OCI-LY3 (cell line): ENCODE data around the gene ZBTB11.

Experiments used
- H2AFZ ChIP-seq: fragments of 200-600, 300-600 bp; shearing (Covaris generic); 2 replicates; pipeline ENCODE4 v1.6.0; 2014; ENCODE audit warnings: antibody characterized with exemption, low read depth, low read length
- H3K27ac ChIP-seq: fragments of 200-600, 300-600 bp; sonication (generic); 2 replicates; pipeline ENCODE4 v1.5.1; 2014; ENCODE audit warnings: mild to moderate bottlenecking, low read length, moderate library complexity, mixed read lengths
- H3K27me3 ChIP-seq: fragments of 200-600, 300-600 bp; sonication (generic); 2 replicates; pipeline ENCODE4 v1.6.1; 2014; ENCODE audit warnings: low read depth, low read length, mixed read lengths
- H3K36me3 ChIP-seq: fragments of 200-600, 300-600 bp; sonication (generic); replicated peaks from 2 replicates; pipeline ENCODE3; 2014; ENCODE audit warnings: low read depth, low read length, mixed read lengths
- H3K4me1 ChIP-seq: fragments of 300-600, 200-600 bp; sonication (generic); 2 replicates; pipeline ENCODE4 v1.6.1; 2014; ENCODE audit warnings: low read length, mixed read lengths
- H3K4me2 ChIP-seq: fragments of 200-600, 300-600 bp; sonication (generic); 2 replicates; pipeline ENCODE4 v1.6.1; 2014; ENCODE audit warnings: low read length, mixed read lengths
- H3K4me3 ChIP-seq: fragments of 300-600, 200-600 bp; sonication (generic); 2 replicates; pipeline ENCODE4 v1.5.1; 2014; ENCODE audit warnings: antibody characterized with exemption, mild to moderate bottlenecking, low read length, moderate library complexity
- H3K79me2 ChIP-seq: fragments of 300-600, 200-600 bp; shearing (Covaris generic); 2 replicates; pipeline ENCODE4 v1.6.1; 2014; ENCODE audit warnings: mild to moderate bottlenecking, low read length, mixed read lengths
- H3K9ac ChIP-seq: fragments of 300-600, 200-600 bp; shearing (Covaris generic); 2 replicates; pipeline ENCODE4 v1.6.0; 2014; ENCODE audit warnings: mild to moderate bottlenecking, low read length, moderate library complexity
- H3K9me3 ChIP-seq: fragments of 200-600, 300-600 bp; shearing (Covaris generic); 2 replicates; pipeline ENCODE4 v1.6.1; 2014; ENCODE audit warnings: low read length, mixed read lengths; ENCODE audit not compliant: insufficient read depth
- H4K20me1 ChIP-seq: fragments of 200-600, 300-600 bp; sonication (generic); 2 replicates; pipeline ENCODE4 v1.6.1; 2016; ENCODE audit warnings: low read length, mixed read lengths; ENCODE audit not compliant: insufficient read depth
- CTCF ChIP-seq: fragments of 200-600, 300-600 bp; sonication (generic); IDR thresholded peaks from 2 replicates; pipeline ENCODE4 v1.5.1; 2014; ENCODE audit warnings: antibody characterized with exemption, low read length, low read depth
- EZH2phosphoT487 ChIP-seq: fragments of 200-600 bp; shearing (Covaris generic); IDR thresholded peaks from 2 replicates; pipeline ENCODE4 v1.6.1; 2018; ENCODE audit warnings: antibody characterized with exemption, mixed run types, low read depth

ZBTB11 gene

GRCh38 chr3:101603184-101603583, 73.7 kb downstream of the ZBTB11 start:
- no peak overlapping the region for H3K27ac ChIP-seq
- no peaks in the 10 kb centered on the region for H3K4me1 ChIP-seq
- no peaks in the 10 kb centered on the region for H3K9me3 ChIP-seq
- no peak overlapping the region for H3K4me3 ChIP-seq
- 0 out of 2 replicates have a peak, but pooled peaks cover 2% of the 10 kb centered on the region for H4K20me1 ChIP-seq
- H3K27me3 ChIP-seq: no peaks in the 10 kb centered on the region
- H3K36me3 ChIP-seq: peaks cover 6% of the 10 kb centered on the region
- no peak for TF ChIP-seq CTCF
- no peak for TF ChIP-seq EZH2phosphoT487
- no peak overlapping the region for H3K4me2 ChIP-seq
- H3K79me2 ChIP-seq: no peaks in the 10 kb centered on the region
- no peak overlapping the region for H3K9ac ChIP-seq
- H2AFZ ChIP-seq: no peak overlapping the region

- no peak overlapping the region for H2AFZ ChIP-seq
- H3K4me1 ChIP-seq: no peaks in the 10 kb centered on the region
- TF ChIP-seq CTCF (no peak), EZH2phosphoT487 (no peak)
- peaks cover 6% of the 10 kb centered on the region for H3K36me3 ChIP-seq
- no peaks in the 10 kb centered on the region for H3K9me3 ChIP-seq
- H4K20me1 ChIP-seq: 0 out of 2 replicates have a peak, but pooled peaks cover 2% of the 10 kb centered on the region
- no peak overlapping the region for H3K4me3 ChIP-seq
- no peak overlapping the region for H3K9ac ChIP-seq
- H3K79me2 ChIP-seq: no peaks in the 10 kb centered on the region
- no peak overlapping the region for H3K4me2 ChIP-seq
- no peak overlapping the region for H3K27ac ChIP-seq
- no peaks in the 10 kb centered on the region for H3K27me3 ChIP-seq
These were observed 74.2 kb downstream of the ZBTB11 start for GRCh38 chr3:101602731-101603130.
